Endothelial cell of umbilical vein (primary cell): Measurements from ENCODE around the gene ENGASE.

Experiments
- CTCF ChIP-seq, 2 donors: IDR thresholded peaks; 1 replicate in 1 of 2; 2 replicates in 1 of 2; pipeline ENCODE4 v1.5.1; 2011; ENCODE audit warnings: low read length in 2 of 2, mild to moderate bottlenecking in 2 of 2, moderate library complexity in 2 of 2, control low read depth in 1 of 2, inconsistent platforms in 1 of 2, low read depth in 1 of 2; ENCODE audit not compliant: insufficient read depth in 1 of 2; ENCODE audit errors: extremely low read depth in 1 of 2
- EZH2 ChIP-seq: IDR thresholded peaks from 2 replicates; pipeline ENCODE4 v1.6.1; 2012; ENCODE audit warnings: borderline replicate concordance, low read depth, mild to moderate bottlenecking, moderate library complexity, low read length, inconsistent platforms; ENCODE audit not compliant: severe bottlenecking
- MAX ChIP-seq: IDR thresholded peaks from 2 replicates; pipeline ENCODE4 v1.6.1; 2011; ENCODE audit not compliant: insufficient read depth, insufficient read length

- TF ChIP-seq CTCF (IDR thresholded peaks at IDR 0.05; ENCODE audit: extremely low read depth in 1 of 2, insufficient read depth in 1 of 2, low read depth in 1 of 2, low read length in 2 of 2) (no peak), MAX (no peak), EZH2 (no peak)
Observed at GRCh38 chr17:79073016-79073705, 1.5 kb upstream of the ENGASE start.
